ENCODE results near the gene WWC1. TPM values are rescaled to one million over a fixed set of nuclear protein-coding genes. Genes with fewer than 3 reads are reported as not detected.
A peak's percentile ranks its signal among the peaks of the same experiment; 100 is the strongest.

The WWC1 gene
- total and polyA plus RNA-seq, 4 donors, result 48.4 to 77.0 (median 56.2) TPM

- WGBS, 2 donors, result 0% methylated on average over 40 of the region's 40 CpGs
- ATAC-seq (ENCODE audit: insufficient read depth, low FRiP score) (peak; percentile 96), DNase-seq (peak; percentile 94 to 97 (median 95))
- peaks cover 8 to 26% (median 18%) of the 10 kb centered on the region in 4 donors for H3K36me3 ChIP-seq (ENCODE audit: control insufficient read depth in 4 of 4, insufficient read depth in 4 of 4, low read length in 4 of 4)
- peak; percentile 78 for TF ChIP-seq CTCF (IDR thresholded peaks at IDR 0.05; ENCODE audit: control extremely low read depth, extremely low read depth)
- H3K9me3 ChIP-seq (ENCODE audit: control insufficient read depth in 4 of 4, insufficient read depth in 3 of 4, low read length in 3 of 4), result no peaks in the 10 kb centered on the region
- peak within 1 kb of the TSS; percentile 50 to 71 for H3K27ac ChIP-seq (ENCODE audit: low read depth in 1 of 2, low read length in 1 of 2)
- H3K4me1 ChIP-seq (ENCODE audit: control insufficient read depth in 5 of 5, insufficient read depth in 5 of 5, low read length in 5 of 5), result peaks cover 3 to 7% (median 4%) of the 10 kb centered on the region in 5 donors
- H3K4me3 ChIP-seq, result peak within 1 kb of the TSS; percentile 87
- peak within 1 kb of the TSS in 1 of 2 donors; percentile 91 for H3K9ac ChIP-seq (ENCODE audit: insufficient read depth in 1 of 2, low read length in 2 of 2)
- H3K27me3 ChIP-seq (ENCODE audit: control insufficient read depth in 3 of 3, insufficient read depth in 3 of 3, low read length in 2 of 3), result no peaks in the 10 kb centered on the region
Observed at GRCh38 chr5:168486136-168486879, 194.9 kb downstream of the WWC1 start, which contains the start of gene RARS1. RARS1 (plus strand) TSS chr5:168486471; CDS start chr5:168486499, 28 bp downstream.

GRCh38 chr5:168489059-168489458 lies 197.6 kb downstream of the WWC1 start:
- Histone ChIP-seq H3K9me3 (ENCODE audit: control insufficient read depth in 4 of 4, insufficient read depth in 3 of 4, low read length in 3 of 4) (no peaks in the 10 kb centered on the region), H3K9ac (ENCODE audit: insufficient read depth in 1 of 2, low read length in 2 of 2) (no peak overlapping the region), H3K27me3 (ENCODE audit: control insufficient read depth in 3 of 3, insufficient read depth in 3 of 3, low read length in 2 of 3) (no peaks in the 10 kb centered on the region), H3K4me3 (no peak overlapping the region), H3K4me1 (ENCODE audit: control insufficient read depth in 5 of 5, insufficient read depth in 5 of 5, low read length in 5 of 5) (peaks cover 3 to 7% (median 4%) of the 10 kb centered on the region in 5 donors), H3K36me3 (ENCODE audit: control insufficient read depth in 4 of 4, insufficient read depth in 4 of 4, low read length in 4 of 4) (peaks cover 9 to 48% (median 34%) of the 10 kb centered on the region in 4 donors), H3K27ac (ENCODE audit: low read depth in 1 of 2, low read length in 1 of 2) (no peak overlapping the region)
- no peak for TF ChIP-seq CTCF (IDR thresholded peaks at IDR 0.05; ENCODE audit: control extremely low read depth, extremely low read depth)
- WGBS, 2 donors, result 97% methylated on average over 3 of the region's 3 CpGs
- DNase-seq (no peak), ATAC-seq (ENCODE audit: insufficient read depth, low FRiP score) (no peak)

- no peaks in the 10 kb centered on the region for H3K4me1 ChIP-seq (ENCODE audit: control insufficient read depth in 5 of 5, insufficient read depth in 5 of 5, low read length in 5 of 5)
- 94 to 95% methylated on average over 5 of the region's 5 CpGs for WGBS, 2 donors
- TF ChIP-seq CTCF (IDR thresholded peaks at IDR 0.05; ENCODE audit: control extremely low read depth, extremely low read depth), result no peak
- H3K4me3 ChIP-seq, result no peak overlapping the region
- DNase-seq (no peak), ATAC-seq (ENCODE audit: insufficient read depth, low FRiP score) (no peak)
- H3K9ac ChIP-seq (ENCODE audit: insufficient read depth in 1 of 2, low read length in 2 of 2), result no peak overlapping the region
- H3K27ac ChIP-seq (ENCODE audit: low read depth in 1 of 2, low read length in 1 of 2), result no peak overlapping the region
- H3K9me3 ChIP-seq (ENCODE audit: control insufficient read depth in 4 of 4, insufficient read depth in 3 of 4, low read length in 3 of 4), result no peaks in the 10 kb centered on the region
- H3K27me3 ChIP-seq (ENCODE audit: control insufficient read depth in 3 of 3, insufficient read depth in 3 of 3, low read length in 2 of 3), result no peaks in the 10 kb centered on the region
- H3K36me3 ChIP-seq (ENCODE audit: control insufficient read depth in 4 of 4, insufficient read depth in 4 of 4, low read length in 4 of 4), result peaks cover 23 to 76% (median 56%) of the 10 kb centered on the region in 4 donors
Observed at GRCh38 chr5:168494057-168494555, 202.7 kb downstream of the WWC1 start.
